Testis (tissue), 2 donors: ENCODE data around the gene CLDN5.

Source experiments
- POLR2A ChIP-seq: fragments of 450-650 bp; IDR thresholded peaks from one replicate; pipeline ENCODE4 v1.6.1; 2017; ENCODE audit warnings: antibody characterized with exemption, mild to moderate bottlenecking, moderate library complexity
- TF ChIP-seq, protein P1 (sequence below), 3 experiments: fragments of 450-650 bp in 2 of 3; fragments of 200-600 bp in 1 of 3; sonication (generic) in 1 of 3; IDR thresholded peaks; one replicate each; pipeline ENCODE4 v1.5.1; 2016 to 2019; ENCODE audit warnings: antibody characterized with exemption in 3 of 3, mild to moderate bottlenecking in 2 of 3, moderate library complexity in 1 of 3

DNA sequence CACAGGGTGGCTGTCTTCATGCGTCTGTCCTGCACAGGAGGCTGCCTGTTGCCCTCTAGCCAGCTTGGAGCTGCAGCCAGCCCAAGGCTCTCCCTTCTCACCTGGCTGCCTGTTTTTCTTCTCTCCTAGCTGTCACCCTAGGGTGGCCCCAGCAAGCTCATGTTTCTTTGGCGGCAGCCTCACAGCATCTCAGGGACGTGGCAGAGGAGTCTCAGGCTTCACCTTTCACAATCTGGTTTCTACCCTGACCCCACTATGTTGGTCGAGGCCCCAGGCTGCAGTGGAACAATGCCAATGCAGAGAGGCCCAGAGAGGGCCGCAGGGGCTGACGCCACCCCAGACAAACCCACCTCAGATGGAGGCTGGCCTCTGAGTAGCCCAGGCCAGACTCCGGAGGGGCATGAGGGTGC, 2.5 kb upstream of the CLDN5 start:
- TF ChIP-seq, protein P1, sequence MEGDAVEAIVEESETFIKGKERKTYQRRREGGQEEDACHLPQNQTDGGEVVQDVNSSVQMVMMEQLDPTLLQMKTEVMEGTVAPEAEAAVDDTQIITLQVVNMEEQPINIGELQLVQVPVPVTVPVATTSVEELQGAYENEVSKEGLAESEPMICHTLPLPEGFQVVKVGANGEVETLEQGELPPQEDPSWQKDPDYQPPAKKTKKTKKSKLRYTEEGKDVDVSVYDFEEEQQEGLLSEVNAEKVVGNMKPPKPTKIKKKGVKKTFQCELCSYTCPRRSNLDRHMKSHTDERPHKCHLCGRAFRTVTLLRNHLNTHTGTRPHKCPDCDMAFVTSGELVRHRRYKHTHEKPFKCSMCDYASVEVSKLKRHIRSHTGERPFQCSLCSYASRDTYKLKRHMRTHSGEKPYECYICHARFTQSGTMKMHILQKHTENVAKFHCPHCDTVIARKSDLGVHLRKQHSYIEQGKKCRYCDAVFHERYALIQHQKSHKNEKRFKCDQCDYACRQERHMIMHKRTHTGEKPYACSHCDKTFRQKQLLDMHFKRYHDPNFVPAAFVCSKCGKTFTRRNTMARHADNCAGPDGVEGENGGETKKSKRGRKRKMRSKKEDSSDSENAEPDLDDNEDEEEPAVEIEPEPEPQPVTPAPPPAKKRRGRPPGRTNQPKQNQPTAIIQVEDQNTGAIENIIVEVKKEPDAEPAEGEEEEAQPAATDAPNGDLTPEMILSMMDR (IDR thresholded peaks at IDR 0.05), result no peak
- no peak for TF ChIP-seq POLR2A
